GM23338 (cell line): ENCODE data around the gene ATG7.

Experiments used
- CREB1 ChIP-seq: fragments of 250-450 bp; sonication (Bioruptor Pico); IDR thresholded peaks from 2 replicates; pipeline ENCODE4 v1.5.0; 2020; ENCODE audit warnings: low read depth, mild to moderate bottlenecking, moderate library complexity
- CTCF ChIP-seq, 2 experiments: fragments of 200-600 bp in 1 of 2; sonication (generic) in 1 of 2; conservative IDR thresholded peaks; 2 replicates each; pipeline versions ENCODE4 v1.5.1 to v1.6.1; 2016 to 2017; ENCODE audit warnings: antibody characterized with exemption in 2 of 2, low read depth in 2 of 2, mild to moderate bottlenecking in 2 of 2, moderate library complexity in 1 of 2
- ETS1 ChIP-seq: IDR thresholded peaks from 2 replicates; pipeline ENCODE4 v1.6.1; 2016; ENCODE audit warnings: antibody characterized with exemption
- EZH2 ChIP-seq: fragments of 200-600 bp; sonication (generic); IDR thresholded peaks from one replicate; pipeline ENCODE4 v1.8.0; 2017; ENCODE audit warnings: antibody characterized with exemption, mild to moderate bottlenecking, low read depth; ENCODE audit not compliant: unreplicated experiment
- EZH2phosphoT487 ChIP-seq: fragments of 200-600 bp; sonication (generic); IDR thresholded peaks from one replicate; pipeline ENCODE4 v1.8.1; 2018; ENCODE audit warnings: antibody characterized with exemption; ENCODE audit not compliant: unreplicated experiment
- JUNB ChIP-seq: IDR thresholded peaks from one replicate; pipeline ENCODE4 v1.6.1; 2016; ENCODE audit warnings: antibody characterized with exemption; ENCODE audit not compliant: unreplicated experiment
- NANOG ChIP-seq: IDR thresholded peaks from 2 replicates; pipeline ENCODE4 v1.6.1; 2016; ENCODE audit warnings: antibody characterized with exemption, borderline replicate concordance
- POLR2AphosphoS5 ChIP-seq: IDR thresholded peaks from 2 replicates; pipeline ENCODE4 v1.6.1; 2016; ENCODE audit warnings: antibody characterized with exemption, low read depth
- REST ChIP-seq: IDR thresholded peaks from one replicate; pipeline ENCODE4 v1.6.1; 2018; ENCODE audit warnings: antibody characterized with exemption; ENCODE audit not compliant: unreplicated experiment
- STAT1 ChIP-seq: IDR thresholded peaks from one replicate; pipeline ENCODE4 v1.6.1; 2016; ENCODE audit warnings: antibody characterized with exemption; ENCODE audit not compliant: unreplicated experiment
- ZNF114 ChIP-seq: fragments of 250-450 bp; sonication (Bioruptor Pico); IDR thresholded peaks from 2 replicates; pipeline ENCODE4 v1.5.0; 2020; ENCODE audit warnings: mild to moderate bottlenecking, moderate library complexity
- ZNF331 ChIP-seq: fragments of 250-450 bp; sonication (Bioruptor Pico); IDR thresholded peaks from 2 replicates; pipeline ENCODE4 v1.5.0; 2020; ENCODE audit warnings: low read depth, mild to moderate bottlenecking, moderate library complexity

- no peak for TF ChIP-seq CTCF (conservative IDR thresholded peaks at IDR 0.05; ENCODE audit: low read depth in 2 of 2)
- TF ChIP-seq JUNB: no peak
- no peak for TF ChIP-seq POLR2AphosphoS5
- TF ChIP-seq REST: no peak
- TF ChIP-seq EZH2phosphoT487: no peak
- TF ChIP-seq CREB1 (CRISPR knock-in tag): no peak
- TF ChIP-seq EZH2: no peak
- no peak for TF ChIP-seq ETS1
- TF ChIP-seq NANOG: no peak
- no peak for TF ChIP-seq STAT1
- no peak for TF ChIP-seq ZNF331 (CRISPR knock-in tag)
- TF ChIP-seq ZNF114 (CRISPR knock-in tag): no peak
These were observed 207.0 kb downstream of the ATG7 start for GRCh38 chr3:11479221-11479620.
